HG03442 (cell line): ENCODE results near the gene NAGLU.

ENCODE experiments used
- ATAC-seq: cut with Tn5 transposase; IDR thresholded peaks from one replicate; pipeline ENCODE4 v1.9.1; 2021; ENCODE audit warnings: mild to moderate bottlenecking, moderate library complexity; ENCODE audit not compliant: unreplicated experiment

Gene NAGLU

DNA sequence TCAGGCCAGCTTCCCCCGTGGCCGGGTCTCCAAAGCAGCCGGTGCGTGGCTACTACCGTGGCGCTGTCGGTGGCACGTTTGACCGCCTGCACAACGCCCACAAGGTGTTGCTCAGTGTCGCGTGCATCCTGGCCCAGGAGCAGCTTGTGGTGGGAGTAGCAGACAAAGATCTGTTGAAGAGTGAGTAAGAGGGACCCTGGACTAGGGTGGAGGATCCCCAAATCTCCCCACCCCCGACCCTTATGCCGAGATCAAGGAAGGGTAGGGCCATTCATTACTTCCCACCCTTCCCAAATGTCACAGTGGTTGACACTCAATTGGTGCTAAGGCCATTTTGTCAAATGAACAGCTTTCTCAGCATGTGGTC, 27.1 kb downstream of the NAGLU start:
- no peak for ATAC-seq

DNA sequence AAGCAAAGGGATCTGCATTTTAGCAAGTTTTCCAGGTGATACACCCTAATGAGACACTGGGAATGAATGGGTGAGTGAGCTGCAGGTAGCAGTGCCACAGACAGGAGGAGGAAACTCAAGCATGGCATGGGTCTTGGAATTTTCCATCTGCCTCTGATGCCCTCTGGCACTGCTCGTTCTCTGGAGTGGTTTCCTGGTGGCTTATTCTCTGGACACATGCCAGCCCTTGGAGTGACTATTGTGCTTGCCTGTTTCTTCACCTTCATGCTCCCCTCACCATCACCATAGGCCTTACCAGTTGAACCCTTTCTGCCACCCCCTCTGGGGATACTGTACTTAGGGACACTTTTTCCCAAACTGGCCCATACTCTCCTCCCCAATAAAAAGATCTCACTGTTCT, 27.5 kb downstream of the NAGLU start:
- no peak for ATAC-seq

DNA sequence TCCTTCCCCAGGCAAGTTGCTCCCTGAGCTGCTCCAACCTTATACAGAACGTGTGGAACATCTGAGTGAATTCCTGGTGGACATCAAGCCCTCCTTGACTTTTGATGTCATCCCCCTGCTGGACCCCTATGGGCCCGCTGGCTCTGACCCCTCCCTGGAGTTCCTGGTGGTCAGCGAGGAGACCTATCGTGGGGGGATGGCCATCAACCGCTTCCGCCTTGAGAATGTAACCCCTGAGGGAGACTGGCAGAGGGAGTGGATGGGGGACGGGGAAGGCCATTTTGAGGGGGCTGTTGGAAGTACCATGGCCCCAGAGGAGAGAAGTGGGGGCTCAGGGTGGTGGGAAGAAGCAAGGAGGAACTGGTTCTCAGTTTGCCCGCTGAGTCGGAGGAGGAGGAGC, 27.9 kb downstream of the NAGLU start:
- ATAC-seq: no peak

DNA sequence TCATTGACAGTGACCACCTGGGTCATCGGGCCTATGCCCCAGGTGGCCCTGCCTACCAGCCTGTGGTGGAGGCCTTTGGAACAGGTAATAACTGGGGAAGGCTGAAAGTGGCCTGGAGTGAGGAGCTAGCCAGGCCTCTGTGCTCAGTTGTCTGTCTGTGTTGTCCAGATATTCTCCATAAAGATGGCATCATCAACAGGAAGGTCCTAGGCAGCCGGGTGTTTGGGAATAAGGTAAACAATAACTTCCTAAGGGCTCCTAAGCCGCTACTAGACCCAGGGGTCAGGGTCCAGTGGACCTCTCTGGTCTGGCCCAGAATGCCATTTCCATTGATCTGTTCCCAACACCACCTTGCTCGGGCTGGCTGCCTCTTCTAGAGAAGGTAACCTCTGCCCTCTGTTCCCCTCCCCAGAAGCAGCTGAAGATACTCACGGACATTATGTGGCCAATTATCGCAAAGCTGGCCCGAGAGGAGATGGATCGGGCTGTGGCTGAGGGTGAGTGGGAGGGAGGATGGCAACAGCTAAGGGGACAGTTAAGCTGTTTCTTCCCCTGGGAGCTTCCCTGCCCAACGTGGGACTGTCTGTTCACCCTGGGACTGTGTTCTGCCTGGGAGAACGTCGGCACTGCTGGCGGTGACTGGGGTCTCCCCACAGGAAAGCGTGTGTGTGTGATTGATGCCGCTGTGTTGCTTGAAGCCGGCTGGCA, 28.9 kb downstream of the NAGLU start:
- no peak for ATAC-seq

DNA sequence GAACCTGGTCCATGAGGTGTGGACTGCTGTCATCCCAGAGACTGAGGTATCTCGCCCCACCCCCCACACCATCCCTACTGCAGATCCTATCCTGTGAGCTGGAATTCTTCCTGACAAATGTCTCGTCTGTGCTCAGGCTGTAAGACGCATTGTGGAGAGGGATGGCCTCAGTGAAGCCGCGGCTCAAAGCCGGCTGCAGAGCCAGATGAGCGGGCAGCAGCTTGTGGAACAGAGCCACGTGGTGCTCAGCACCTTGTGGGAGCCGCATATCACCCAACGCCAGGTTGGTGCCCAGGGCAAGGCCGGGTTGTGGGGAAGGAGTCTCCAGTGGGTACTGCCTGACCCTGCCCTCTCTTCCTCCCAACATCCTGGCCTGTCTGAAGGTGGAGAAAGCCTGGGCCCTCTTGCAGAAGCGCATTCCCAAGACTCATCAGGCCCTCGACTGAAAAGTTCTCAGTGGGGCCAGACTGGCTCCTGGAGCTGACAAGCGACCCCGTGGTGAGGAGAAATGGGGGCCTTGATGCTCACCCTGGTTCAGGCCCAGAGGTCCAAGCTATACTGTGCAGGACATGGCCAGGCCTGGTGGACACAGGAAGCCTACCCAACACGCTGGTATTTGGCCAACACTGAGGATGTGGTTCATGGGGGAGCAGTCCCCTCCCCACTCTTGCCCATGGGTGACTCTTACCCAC, 29.6 kb downstream of the NAGLU start:
- no peak for ATAC-seq

DNA sequence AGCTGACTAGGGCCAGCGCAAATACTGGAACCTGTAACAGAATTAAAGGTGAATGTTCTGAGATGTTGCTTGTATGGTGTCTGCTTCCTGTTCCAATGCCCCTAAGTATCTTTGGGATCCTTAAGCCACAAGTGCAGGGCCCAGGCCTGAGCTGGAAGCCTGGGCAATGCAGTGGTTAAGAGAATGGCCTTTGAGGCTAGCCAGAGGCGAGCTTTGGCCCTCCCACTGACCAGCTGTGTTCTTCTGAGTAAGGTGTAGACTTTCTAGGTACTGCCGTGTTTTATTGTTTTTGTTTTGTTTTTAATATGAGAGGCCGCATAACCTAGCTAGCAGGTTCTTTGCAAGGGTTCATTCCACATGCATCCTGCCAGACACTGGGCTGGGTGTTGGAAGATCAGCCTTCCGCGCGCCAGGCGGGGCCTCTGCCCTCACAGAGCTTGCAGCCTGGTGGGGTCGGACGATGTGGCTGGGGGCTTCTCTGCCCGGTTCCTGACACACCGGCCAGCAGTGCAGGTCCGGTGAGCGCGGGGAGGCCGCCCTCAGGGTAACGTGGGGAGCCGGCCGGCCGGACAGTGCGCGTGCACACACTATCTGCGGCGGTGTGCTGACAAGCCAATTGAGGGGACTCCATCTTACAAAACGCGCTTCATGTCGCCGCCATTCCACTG, 30.3 kb downstream of the NAGLU start:
- ATAC-seq: no peak

DNA sequence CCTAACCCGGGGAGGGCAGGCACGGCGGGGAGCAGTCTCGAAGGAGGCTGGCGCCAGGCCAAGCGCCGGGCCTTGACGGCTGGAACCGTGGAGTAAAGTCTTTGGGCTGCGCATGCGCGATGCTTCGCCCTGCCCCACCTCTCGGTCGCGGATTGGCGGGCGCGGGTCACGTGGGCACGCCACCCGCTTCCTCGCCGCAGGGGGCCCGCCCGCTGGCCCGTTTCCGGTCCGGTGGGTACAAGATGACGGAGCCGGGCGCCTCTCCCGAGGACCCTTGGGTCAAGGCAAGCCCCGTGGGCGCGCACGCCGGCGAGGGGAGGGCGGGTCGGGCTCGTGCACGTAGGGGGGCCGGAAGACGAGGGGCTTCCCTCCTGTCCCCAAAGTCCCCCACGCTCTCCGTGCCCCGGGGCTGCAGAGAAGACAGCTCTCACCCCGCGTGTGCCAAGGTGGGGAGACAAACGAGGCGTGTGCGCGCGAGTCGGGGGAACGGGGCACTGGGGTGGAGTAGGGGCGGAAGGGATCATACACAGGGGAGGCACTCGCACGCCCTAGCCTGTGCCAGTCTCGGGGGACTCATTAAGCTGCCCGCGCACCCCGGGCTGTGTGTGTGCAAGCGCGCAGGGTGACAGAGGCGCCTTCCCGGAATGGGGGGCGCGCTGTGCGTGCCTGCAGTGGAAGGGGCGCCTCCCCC, 31.0 kb downstream of the NAGLU start, which contains the start of gene MLX:
Gene MLX, plus strand, starts transcription at position 218 of the 691 bp plus-strand sequence. Its CDS starts 25 bp downstream, at position 243.
- peak; percentile 54 for ATAC-seq

DNA sequence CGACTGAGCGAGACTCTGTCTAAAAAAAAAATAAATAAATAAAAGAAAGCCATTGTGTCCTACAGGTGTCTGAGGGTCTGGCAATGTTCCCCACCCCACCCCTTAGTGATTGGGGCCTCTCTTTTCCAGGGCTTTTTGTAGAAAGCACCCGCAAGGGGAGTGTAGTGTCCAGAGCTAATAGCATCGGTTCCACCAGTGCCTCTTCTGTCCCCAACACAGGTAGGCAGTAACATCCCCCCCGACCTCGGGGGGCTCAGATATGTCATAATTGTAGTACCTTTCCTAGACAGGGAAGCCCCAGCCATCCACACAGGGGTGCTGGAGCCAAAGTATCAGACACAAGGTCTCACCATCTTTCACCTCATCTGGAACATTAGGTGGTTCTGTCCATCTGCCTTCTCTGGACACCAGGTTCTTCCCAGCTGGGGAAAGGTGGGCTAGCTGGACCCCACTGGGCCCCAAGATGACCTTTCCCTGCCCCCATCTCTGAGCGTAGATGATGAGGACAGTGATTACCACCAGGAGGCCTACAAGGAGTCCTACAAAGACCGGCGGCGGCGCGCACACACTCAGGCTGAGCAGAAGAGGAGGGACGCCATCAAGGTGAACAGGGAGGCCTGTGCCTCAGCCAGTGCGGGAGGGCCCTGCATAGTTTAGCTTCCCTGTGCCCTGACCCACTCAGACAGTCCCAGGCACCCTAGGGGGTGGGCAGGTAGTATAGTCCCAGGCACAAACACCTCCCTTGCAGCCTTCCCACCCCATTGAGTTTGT, 32.5 kb downstream of the NAGLU start:
- no peak for ATAC-seq

DNA sequence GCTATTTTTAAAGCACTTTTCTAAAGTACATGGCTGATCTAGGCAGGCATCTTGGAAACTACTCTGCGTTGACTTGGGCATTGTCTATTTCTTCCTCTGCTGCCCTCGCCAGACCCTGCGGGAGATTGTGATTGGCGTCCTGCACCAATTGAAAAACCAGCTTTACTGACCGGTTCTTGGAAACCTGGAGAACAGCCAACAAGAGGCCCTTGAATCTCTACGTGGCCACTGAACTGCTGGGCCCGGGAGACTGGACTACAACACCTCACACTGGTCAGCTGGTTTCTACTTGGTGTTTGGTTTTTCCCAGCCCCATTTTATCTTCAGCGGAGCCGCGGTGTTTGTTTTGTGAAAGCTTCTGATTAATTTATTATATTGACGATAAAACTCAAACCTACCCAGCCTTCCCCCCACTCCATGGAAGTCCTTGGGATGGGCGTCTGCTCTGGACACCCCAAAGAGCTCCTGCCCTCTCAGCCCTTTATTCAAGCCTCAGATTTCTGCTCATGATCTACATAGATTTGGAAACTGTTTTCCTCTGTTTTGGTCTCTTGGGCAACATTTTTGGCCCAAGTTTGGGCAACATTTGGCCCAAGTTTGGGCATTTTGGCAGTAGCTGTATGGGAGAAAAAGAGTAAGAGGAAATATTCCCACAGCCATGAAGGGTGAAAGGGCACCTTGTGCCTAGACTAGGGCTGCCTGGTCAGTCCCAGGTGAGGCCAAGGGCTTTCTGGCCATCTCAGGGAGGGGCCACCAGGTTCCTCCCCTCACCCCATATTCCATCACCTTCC, 35.6 kb downstream of the NAGLU start:
- ATAC-seq: no peak

DNA sequence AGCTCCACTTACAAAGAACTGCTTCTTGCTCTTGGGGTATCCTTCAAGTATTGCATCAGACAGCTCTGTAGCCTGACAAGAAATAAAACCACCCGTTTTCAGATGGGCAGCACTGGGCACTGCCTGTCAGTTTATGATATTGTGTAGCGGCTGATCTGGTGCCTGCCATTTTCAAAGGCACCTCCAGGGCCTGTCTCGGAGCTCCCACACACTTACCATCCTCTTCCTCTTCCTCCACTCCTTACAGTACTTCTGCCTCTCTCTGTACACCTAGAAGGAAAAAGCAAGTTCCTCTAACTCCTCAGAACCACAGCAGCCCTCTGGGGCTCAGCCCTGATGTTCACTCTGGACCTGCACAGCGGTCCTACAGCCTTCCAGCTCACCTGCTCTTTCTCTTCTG, 37.1 kb downstream of the NAGLU start:
- ATAC-seq: no peak

DNA sequence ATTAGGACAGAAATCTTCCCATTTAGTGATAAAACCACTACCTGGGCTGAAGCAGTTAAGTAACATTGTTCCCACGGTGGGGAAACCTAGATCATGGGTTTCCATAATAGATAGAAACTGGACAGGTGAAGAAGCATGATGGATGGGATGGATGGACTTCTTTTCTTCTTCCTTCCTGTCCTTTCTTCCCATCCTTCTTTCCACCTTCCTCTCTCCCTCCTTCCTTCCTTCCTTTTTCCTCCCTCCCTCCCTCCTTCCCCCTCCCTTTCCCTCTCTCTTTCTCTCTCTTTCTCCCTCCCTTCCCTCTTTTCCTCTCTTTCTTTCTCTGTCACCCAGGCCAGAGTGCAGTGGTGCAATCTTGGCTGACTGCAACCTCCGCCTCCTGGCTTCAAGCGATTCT, 38.4 kb downstream of the NAGLU start:
- no peak for ATAC-seq

DNA sequence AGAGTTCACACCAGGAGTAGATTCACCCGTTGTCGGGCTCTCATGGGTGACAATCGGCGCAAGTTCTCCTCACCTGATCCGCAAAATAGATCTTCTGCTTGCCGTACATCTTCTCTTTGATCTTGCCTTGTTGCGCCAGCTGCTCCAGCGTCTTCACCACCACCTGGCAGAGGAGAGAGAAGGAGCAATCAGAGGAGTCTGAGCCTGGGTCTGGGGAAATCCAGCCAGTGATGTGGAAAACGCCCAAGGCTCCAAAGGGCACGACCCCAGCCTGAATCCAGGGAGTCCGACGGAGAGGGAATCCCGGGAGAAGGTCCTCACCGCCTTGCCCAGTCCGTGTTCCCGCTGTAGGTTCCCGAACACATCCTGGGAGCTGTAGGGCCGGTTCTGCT, 41.1 kb downstream of the NAGLU start:
- ATAC-seq: no peak

DNA sequence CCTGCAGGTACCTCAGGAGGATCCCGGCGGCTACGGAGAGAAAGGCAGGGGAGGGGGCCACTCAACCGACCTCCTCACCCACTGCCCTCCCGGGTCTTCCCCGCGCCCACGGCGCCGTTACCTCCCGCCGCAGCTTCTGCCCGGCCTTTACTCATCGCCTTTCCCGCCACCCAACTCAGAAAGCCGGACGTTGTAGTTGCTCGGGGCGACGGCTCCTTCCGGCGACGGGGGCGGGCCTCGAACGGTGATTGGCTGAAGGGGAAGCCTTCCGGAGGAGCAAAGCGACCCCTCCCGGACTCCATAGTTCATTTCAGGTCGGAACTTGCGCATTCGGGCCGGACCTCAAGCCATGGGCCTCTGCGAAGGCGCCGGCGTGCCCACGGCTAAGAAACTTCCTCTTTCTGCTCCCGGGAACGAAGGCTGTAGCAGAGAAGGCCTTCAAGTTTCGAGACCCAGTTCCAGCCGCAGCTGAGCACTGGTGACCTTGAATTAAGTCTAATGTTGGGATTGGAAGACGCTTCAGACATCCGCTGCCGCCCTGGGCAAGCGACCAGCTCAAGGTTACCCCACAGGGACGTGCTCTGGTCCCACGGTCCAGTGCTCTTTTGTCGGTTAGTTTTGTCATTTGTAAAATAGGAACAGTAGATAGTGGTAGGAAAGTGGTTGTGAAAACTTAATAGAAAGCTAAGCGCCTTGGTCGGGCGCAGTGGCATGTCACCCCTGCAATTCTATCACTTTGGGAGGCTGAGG, 41.7 kb downstream of the NAGLU start, which contains the start of gene PSMC3IP:
Gene PSMC3IP, minus strand, starts transcription at position 198 of the 750 bp plus-strand sequence. Its CDS starts 43 bp downstream, at position 155.
- peak; percentile 76 for ATAC-seq

DNA sequence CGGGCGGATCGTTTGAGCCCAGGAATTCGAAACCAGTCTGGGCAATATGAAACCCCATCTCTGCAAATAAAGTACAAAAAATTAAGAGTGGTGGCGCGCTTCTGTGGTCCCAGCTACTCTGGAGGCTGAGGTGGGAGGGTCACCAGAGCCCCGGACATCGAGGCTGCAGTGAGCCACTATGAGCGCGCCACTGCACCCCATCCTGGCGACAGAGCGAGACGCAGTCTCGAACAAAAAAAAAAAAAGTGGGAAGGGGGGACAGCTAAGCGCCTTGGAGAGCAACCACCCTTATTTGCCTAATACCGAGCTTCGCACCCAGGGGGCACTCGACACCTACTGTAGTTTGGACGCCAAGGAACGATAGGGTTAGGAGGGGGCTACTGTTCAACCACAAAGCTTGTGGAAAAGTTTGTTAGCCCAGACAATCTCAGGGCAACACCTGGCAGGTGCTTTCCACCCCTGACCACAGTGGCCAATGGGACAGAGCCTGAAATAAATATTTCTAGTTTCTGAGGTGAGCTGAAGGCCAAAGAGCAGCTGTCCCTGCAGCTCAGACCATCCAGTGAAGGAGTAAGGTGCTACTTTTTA, 42.3 kb downstream of the NAGLU start:
- ATAC-seq: peak; percentile 49

DNA sequence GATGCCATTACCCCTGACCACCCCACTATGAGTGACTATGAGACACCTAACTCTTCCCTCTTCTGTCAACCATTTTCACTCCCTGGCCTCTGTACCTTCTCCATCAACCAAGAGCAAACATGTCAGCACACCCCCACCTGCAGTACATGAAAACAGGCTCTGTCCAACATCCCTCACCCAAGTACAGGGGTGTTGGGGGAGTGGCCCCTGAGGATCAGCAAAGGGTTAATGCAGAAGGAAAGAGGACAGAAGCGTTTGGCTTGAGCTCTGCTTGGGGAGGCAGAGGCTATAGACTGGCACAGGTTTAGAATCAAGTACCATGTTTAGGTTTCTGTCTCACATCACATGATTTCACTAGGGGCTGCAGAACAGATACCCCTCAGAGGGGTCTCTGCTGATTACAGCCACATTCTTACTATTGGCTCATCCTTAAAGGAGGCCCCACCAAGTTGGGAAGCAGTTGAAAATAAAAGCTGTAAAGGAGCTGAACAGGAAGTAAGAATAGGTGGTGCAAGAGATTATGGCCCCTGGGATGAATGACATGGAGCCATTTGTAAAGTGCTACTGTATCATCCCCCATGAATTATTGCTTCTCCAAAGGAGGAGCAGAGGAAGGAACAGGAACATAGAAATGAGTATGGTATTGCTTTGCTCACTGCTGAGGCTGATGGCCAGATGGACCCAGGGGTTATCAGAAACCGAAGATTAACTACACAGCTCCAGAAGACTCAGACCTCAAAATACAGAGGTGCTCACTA, 43.9 kb downstream of the NAGLU start:
- no peak for ATAC-seq

DNA sequence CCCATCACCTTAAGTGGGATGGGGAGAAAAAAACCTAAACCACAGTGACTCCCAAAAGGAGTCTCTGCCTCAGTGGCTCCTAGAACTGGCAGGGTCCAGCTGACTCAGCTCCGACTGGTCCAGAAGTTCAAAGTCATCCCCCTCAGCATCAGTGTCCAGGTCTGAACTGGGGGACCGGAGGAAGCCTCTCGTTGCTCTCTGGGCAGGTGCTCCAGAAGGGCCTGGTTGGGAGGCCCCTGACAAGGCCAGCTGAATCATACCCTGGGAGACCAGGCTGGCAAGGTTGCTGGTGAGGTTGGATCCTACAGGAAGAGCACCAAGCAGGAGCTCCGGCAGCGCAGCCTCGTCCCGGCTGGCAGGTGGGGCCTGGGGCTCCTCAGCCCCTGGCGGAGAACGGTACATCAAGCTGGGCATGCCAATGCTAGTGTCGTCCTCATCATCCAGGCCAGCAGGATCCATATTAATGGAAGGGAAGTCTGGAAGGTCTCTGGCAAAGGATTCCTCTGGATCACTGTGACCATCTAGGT, 45.8 kb downstream of the NAGLU start:
- no peak for ATAC-seq

DNA sequence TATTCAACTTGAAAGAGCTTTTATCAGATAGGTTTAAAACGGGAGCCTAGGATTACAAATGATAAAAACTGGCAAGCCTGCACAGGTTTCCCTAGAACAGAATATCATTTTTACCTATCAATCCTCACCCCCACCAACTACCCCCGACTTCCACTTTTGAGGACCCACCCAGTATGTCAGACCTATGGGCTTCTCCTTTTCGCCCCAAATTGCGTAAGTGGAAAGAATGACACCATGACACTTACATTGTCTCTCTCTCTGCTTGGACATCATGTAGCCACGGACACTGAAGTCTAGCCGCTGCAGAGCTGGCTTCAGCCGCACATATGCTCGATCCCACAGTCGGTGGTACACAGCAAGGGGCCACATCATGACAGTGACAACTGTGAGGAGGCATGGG, 48.8 kb downstream of the NAGLU start:
- ATAC-seq: no peak

DNA sequence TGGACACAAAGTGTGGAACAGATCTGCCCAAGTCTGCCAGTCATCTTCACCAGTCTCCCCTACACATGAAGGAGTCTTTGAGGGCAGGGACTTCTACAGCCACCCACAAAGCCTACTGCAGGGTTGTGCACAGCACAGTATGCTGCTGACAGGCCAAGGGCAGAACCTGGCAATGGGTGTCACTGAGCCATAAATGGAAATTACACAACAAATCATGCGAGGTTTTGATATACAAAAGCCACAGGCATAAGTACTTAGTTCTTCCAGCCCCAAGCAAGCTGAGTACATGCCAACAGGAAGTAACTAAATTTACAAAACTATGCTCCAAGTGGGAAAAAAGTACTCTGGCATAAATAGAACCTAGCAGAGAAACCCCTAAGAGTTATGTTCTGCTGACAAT, 49.3 kb downstream of the NAGLU start:
- no peak for ATAC-seq
